Stomach (tissue), 4 donors: ENCODE results near the gene KATNAL2.
"Not testable (repeated sequence)": the region's sequence is repeated elsewhere in the genome, so short reads cannot be mapped to it uniquely, and the experiment has no call there.

Experiments used
- CTCF ChIP-seq, 7 experiments: fragments of 450-650 bp in 4 of 7; fragments of 200-600 bp in 3 of 7; sonication (generic) in 3 of 7; IDR thresholded peaks; one replicate each; pipeline ENCODE4 v1.5.1; 2016 to 2019; ENCODE audit warnings: antibody characterized with exemption in 7 of 7, control low read depth in 2 of 7, mild to moderate bottlenecking in 1 of 7
- EP300 ChIP-seq: sonication (generic); formaldehyde crosslinking; IDR thresholded peaks from one replicate; pipeline ENCODE4 v1.6.1; 2017; ENCODE audit warnings: antibody characterized with exemption
- POLR2A ChIP-seq, 4 donors: fragments of 450-650 bp; IDR thresholded peaks; one replicate each; pipeline ENCODE4 v1.6.1; 2016; ENCODE audit warnings: antibody characterized with exemption in 4 of 4, control low read depth in 2 of 4, mild to moderate bottlenecking in 1 of 4, moderate library complexity in 1 of 4
- POLR2AphosphoS5 ChIP-seq, 3 donors: sonication (generic); formaldehyde crosslinking; IDR thresholded peaks; one replicate each; pipeline ENCODE4 v1.6.1; 2016; ENCODE audit warnings: antibody characterized with exemption in 3 of 3

- TF ChIP-seq CTCF (IDR thresholded peaks at IDR 0.05); POLR2AphosphoS5 (IDR thresholded peaks at IDR 0.05); POLR2A (IDR thresholded peaks at IDR 0.05); EP300: not testable (repeated sequence)
These were observed 111.3 kb downstream of the KATNAL2 start for GRCh38 chr18:47028738-47029137.
